NCI-H1694 treated with DMSO at 0.1 percent for 48 hours (cell line): Measurements from ENCODE around the gene UBL5.

Experiments
- DNase-seq: peaks from one replicate; lab custom pipeline; 2025; lab: John Stamatoyannopoulos, UW

Gene UBL5

DNA sequence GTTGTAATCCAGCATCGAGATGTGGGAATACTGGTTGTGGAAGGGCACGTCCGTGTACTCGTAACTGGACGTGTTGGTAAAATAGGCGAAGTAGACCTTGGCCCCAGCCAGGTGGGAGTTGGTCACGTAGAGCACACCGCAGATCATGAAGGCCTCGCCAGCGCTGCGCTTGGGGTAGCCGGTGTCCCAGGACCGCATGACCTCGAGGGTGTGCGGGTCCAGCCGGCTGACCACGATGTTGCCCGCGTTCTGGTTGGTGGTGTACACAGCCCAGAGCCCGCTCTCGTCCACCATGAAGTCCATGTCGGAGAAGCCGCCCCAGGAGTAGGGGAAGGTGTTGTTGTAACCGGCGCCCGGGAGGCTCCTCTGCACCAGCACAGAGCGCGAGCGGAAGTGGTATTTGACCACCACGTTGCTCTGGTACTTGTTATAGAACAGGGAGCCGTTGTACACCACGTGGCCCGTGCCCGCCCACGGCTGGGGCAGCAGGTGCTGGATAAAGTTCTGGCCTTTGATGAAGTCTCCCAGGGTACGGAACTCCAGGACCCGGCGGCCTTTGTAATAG lies 26.6 kb downstream of the UBL5 start:
- DNase-seq, result no peak

- no peak for DNase-seq
Measured at GRCh38 chr19:9856609-9857008, 28.9 kb downstream of the UBL5 start.

- no peak for DNase-seq
Measured at GRCh38 chr19:9857076-9857721, 29.5 kb downstream of the UBL5 start.

- no peak for DNase-seq
Measured at GRCh38 chr19:9857920-9858746, 30.4 kb downstream of the UBL5 start.

DNA sequence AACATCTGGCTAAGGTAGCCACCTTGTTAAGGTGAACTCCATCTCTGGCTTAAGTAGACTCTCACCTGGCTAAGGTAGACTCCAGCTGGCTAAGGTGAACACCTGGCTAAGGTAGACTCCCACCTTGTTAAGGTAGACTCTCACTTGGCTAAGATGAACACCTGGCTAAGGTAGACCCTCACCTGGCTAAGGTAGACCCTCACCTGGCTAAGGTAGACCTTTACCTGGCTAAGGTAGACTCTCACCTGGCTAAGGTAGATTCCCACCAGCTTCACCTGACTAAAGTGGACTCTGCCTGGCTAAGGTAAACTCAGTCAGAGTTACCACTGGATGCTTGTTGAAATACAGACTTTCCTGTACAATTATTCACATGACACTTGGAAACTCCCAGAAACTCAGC lies 31.0 kb downstream of the UBL5 start:
- DNase-seq, result no peak

- no peak for DNase-seq
Measured at GRCh38 chr19:9860407-9860806, 32.7 kb downstream of the UBL5 start.

DNA sequence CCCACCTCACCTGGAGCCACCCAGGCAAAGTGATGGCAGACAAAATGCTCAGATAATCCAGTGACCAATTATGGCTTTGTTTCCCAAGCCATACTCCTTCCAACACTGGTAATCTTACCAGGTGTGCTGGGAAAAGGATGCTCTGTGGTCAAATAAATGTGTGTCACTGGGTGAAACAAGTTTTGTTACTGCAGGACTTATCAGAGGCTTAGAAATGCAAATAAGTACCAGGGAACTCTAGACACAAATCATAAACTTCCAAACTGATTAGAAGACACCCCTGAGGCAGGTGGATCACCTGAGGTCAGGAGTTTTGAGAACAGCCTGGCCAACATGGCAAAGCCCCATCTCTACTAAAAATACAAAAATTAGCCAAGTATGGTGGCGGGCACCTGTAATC lies 33.8 kb downstream of the UBL5 start:
- no peak for DNase-seq

DNA sequence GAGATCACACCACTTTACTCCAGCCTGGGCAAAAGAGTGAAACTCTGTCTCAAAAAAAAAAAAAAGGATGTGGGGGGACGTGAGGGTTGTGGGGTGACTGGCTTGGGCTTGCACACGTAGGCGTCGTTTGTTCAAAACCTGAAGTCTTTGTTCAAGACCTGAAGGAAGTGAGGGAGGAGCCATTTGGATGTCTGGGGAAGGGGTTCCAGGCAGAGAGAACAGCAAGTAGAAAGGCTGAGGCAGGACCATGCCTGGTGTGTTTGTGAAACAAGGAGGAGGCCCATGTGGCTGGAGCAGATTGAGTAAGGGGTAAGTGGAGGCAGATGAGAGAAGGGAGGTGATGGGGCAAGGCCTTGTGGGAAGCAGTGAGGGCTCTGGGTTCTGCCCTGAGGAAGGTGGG lies 35.2 kb downstream of the UBL5 start:
- no peak for DNase-seq

- DNase-seq, result no peak
Measured at GRCh38 chr19:9863759-9864158, 36.0 kb downstream of the UBL5 start.

DNA sequence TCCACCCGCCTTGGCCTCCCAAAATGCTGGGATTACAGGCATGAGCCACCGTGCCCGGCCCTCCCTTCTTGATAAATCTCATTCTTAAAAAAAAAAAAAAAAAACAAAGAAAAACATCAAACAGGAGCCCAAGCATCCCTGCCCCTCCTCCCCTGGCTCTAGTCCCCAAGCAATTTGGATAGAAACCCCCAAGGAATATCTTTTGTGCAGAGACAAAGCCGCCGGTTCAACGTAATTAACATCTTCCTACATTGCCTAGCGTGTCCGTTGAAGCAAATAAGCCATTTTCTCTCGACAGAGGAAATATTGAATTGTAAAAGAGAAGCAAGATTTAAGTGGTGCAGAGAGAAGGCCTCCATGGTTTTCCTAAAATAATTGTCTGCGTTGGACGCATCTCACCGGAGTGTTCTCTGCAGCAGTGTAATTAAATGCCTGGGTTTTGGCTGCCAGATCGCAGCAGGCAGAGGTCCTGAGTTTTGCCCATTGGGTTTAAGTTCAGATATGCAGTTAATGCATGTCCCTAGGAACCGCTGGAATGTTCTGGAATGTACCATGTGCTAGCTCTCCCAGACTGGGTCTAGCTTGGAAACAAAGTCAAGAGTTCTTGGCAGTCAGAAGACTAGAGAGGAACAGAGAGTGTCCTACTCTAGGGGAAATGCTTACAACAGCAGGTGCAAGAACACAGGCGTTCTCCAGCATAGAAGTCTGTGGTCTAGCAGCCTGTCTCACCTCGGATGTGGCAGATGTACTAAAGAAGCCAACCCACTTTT lies 38.2 kb downstream of the UBL5 start:
- DNase-seq, result no peak

DNA sequence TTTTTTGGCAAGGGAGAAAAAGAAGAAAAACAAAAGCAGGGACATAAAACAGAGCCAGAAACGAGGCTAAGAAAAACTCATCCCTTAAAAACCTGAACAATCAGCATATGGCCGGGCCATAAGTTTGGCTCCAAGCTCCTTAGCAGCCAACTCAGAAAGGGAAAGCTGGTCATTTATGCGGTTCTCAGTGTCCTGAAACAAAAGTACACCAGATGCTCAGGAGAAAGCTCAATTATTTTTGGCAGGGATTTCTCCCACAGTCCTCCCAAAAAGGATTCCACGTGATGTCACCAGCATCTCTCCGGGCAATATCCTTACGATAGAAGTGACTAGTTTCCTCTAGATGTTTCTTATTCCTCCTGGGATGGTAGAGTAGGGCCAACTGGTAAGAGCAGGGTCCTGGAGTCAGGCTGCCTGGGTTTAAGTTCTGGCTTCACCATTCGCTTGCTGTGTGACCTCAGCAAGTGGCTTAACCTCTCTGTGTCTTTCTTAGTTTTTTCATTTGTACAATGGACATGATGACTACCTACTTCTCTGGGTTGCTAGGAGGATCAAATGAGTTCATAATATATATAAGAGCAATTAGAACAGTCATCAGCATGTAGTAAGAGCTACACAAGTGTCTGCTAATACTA lies 41.4 kb downstream of the UBL5 start:
- no peak for DNase-seq

DNA sequence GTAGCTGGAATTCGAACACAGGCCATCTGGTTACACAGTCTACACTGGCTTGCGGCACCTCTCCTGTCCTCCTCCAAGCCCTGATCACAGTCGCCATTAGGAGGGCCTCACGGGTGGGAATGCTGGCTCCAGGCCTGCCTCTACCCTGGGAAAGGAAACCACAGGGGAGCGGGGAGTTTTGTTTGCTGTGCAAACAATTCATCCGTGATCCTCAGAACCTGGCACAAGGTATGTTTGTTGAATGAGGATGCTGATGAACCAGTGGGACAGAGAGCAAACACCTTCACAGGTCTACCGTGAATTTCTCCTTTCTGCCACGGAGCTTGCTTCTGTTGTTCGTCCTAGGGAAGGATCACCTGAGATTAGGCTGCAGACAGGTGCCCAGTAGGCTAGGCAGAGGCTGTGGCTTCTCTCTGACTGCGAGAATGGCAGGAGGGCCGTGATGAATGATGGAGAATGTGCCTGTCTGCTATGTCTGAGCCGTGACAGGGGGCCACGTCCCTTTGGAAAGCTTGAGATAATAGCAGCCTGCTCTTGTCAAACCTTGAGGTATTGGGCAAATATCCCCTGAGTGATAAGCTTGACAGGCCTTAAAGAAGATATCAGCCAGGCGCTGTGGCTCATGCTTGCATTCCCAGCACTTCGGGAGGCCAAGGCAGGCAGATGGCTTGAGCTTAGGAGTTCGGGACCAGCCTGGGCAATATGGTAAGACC lies 44.1 kb downstream of the UBL5 start:
- DNase-seq, result no peak

GRCh38 chr19:9872618-9873242 lies 45.0 kb downstream of the UBL5 start:
- DNase-seq, result no peak

GRCh38 chr19:9875031-9875627 lies 47.4 kb downstream of the UBL5 start:
- no peak for DNase-seq

DNA sequence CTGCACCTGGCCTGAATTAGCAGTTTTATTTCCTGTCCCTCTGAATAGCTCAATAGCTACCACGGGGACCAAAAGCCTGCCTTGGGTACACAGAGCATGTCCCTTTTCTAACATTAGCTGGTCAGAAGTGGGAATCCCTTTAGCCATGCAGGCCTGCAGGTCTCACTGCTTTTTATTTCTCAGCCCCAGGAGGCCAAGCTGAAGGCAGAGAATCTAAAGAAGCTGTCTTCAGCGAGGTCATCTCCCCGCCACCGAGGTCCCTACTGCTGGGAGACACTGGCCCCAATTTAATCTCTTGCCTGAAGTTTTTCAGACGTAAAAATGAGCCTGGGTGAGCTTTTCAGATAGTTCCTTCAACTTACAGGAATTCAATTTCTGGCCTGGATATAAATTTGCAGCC lies 48.1 kb downstream of the UBL5 start:
- DNase-seq, result no peak

DNA sequence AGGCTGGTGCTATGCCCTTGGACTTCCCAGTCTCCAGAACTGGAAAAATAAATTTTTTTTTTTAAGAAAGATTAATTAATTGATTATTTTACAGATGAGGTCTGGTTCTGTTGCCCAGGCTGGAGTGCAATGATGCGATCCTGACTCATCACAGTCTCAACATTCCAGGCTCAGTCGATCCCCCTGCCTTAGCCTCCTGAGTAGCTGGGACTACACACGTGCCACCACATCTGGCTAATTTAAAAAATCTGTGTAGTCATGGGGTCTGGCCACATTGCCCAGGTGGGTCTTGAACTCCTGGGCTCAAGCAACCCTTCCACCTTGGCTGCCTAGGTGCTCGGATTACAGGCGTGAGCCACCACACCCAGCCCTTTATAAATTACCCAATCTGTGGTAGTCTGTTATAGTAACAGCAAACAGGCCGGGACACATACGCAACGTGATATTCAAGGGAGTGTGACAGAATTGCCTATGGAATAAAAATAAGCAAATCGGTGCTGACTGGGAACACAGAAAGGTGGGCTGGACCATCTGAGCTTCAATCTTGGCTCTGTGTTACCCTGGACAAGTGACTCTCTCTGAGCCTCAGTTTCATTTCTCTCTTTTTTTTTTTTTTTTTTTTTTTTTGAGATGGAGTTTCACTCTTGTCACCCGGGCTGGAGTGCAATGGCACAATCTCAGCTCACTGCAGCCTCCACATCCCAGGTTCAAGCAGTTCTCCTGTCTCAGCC lies 50.2 kb downstream of the UBL5 start:
- no peak for DNase-seq

DNA sequence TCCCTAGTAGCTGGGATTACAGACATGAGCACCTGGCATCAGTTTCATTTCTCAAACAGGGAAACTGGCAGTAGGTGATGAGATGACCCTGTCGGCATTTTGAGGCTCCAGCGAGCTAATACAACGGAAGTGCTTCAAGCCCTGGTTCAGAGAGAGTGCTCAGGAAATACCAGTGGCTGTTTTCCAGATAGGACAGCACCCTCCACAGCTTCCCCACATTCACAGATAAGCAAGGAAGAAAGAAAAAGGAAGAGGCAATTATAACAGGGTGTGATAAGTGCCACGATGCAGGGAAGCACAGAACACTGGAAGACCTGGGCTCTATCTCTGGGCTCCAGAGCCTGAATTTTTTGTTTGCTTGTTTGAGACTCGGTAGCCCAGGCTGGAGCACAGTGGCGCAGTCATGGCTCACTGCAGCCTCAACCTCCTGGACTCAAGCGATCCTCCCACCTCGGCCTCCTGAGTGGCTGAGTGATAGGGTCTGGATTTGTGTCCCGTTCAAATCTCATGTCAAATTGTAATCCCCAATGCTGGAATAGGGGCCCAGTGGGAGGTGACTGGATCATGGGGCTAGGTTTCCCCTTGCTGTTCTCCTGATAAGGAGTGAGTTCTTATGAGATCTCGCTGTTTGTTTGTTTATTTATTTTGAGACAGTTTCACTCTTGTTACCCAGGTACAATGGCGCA lies 50.9 kb downstream of the UBL5 start:
- no peak for DNase-seq
